Measurements from ENCODE around the gene GAS2. TPM values are rescaled to one million over a fixed set of nuclear protein-coding genes. Genes with fewer than 3 reads are reported as not detected.

GAS2 gene
- total and polyA plus RNA-seq, 2 donors (not counting 3 experiments of a cell fraction or from before 2014, with no cell fraction given) = 0.54 to 0.88 TPM

- Histone ChIP-seq H2AFZ (ENCODE audit: low read depth, low read length) (no peak within 1 kb of the TSS), H3K4me2 (ENCODE audit: insufficient read depth, low read length) (no peak within 1 kb of the TSS), H3K9me1 (replicated peaks; ENCODE audit: control insufficient read depth, extremely low read depth, insufficient read depth, low read length) (no peaks in the 10 kb centered on the region), H3K79me2 (ENCODE audit: control insufficient read depth, insufficient read depth, low read length) (no peaks in the 10 kb centered on the region), H3K4me3 (replicated peaks in 1 of 3; ENCODE audit: insufficient read depth in 1 of 3, low read depth in 1 of 3, low read length in 3 of 3) (no peak within 1 kb of the TSS), H3K9me3 (replicated peaks; ENCODE audit: control insufficient read depth, insufficient read depth, low read length) (no peaks in the 10 kb centered on the region), H3K27ac (ENCODE audit: insufficient read depth, low read depth, low read length) (no peak within 1 kb of the TSS), H4K20me1 (replicated peaks; ENCODE audit: control insufficient read depth, extremely low read depth, insufficient read depth, low read length) (no peaks in the 10 kb centered on the region), H3K27me3 (ENCODE audit: control insufficient read depth in 2 of 2, insufficient read depth in 2 of 2, low read length in 2 of 2) (no peaks in the 10 kb centered on the region), H3K36me3 (ENCODE audit: control insufficient read depth in 2 of 2, extremely low read depth in 1 of 2, insufficient read depth in 2 of 2, low read length in 2 of 2) (no peaks in the 10 kb centered on the region), H3K4me1 (ENCODE audit: control insufficient read depth, extremely low read depth, insufficient read depth, low read length) (no peaks in the 10 kb centered on the region), H3K9ac (replicated peaks; ENCODE audit: extremely low read depth, insufficient read depth, low read length) (no peak within 1 kb of the TSS)
- ChIA-PET POLR2A (no interaction called here), CTCF (interaction anchor here (1.4 kb wide), 1 partner anchor 31 kb away, joined by 3 read pairs; the partner anchor contains the start of gene SVIP)
- dilution Hi-C loops (cut with MboI; ENCODE audit: extremely low pct_ligation_motif_present, low sequenced_read_pairs) (no loop called here), intact Hi-C loops (cut with micrococcal nuclease) (no loop called here)
- FAIRE-seq (no peak), DNase-seq (ENCODE audit: low read depth, low spot score) (no peak)
- BruUV-seq (replicated peaks) = no TSS peak
- no peak for TF ChIP-seq GATA2 (IDR thresholded peaks at IDR 0.05; ENCODE audit: insufficient read depth, insufficient read length, low read depth, low read length)
Measured at GRCh38 chr11:22860241-22860640, 193.8 kb downstream of the GAS2 start, which contains the start of gene CCDC179. Gene CCDC179, minus strand, starts transcription at chr11:22860474. Its CDS starts 53 bp downstream, at chr11:22860421.

Small RNA genes within 50 kb of the gene (small RNA-seq; reads per million reads assigned to genes)
- gene RNA5SP338 (ENCODE audit: insufficient read depth, insufficient read length, low read depth, low replicate concordance) = not detected

Other genes starting within 250 kb of the GAS2 start
- gene FANCF, start 40.8 kb upstream of the GAS2 start, total RNA-seq = 7.4 and 7.6 TPM in 2 replicates
- 2.2 and 2.6 TPM in 2 replicates for gene FANCF, start 40.8 kb upstream of the GAS2 start, polyA plus RNA-seq
- gene SVIP, start 163.2 kb downstream of the GAS2 start, total RNA-seq = 69.5 and 70.5 TPM in 2 replicates
- gene SVIP, start 163.2 kb downstream of the GAS2 start, polyA plus RNA-seq = 3.2 and 4.6 TPM in 2 replicates
- gene CCDC179, start 193.9 kb downstream of the GAS2 start, total RNA-seq = not detected in 2 replicates
- not detected in 2 replicates for gene CCDC179, start 193.9 kb downstream of the GAS2 start, polyA plus RNA-seq